ENCODE measurements around the gene PCBP3.

The PCBP3 gene

GRCh38 chr21:45900034-45900868 is 256.7 kb downstream of the PCBP3 start:
- DNase-seq = no peak

- DNase-seq = no peak
Measured at GRCh38 chr21:45901061-45901690, 257.7 kb downstream of the PCBP3 start.

GRCh38 chr21:45902292-45902995 is 258.9 kb downstream of the PCBP3 start:
- no peak for DNase-seq

- no peak for DNase-seq
Measured at GRCh38 chr21:45905196-45905595, 261.7 kb downstream of the PCBP3 start.

GRCh38 chr21:45906196-45906805 is 262.8 kb downstream of the PCBP3 start:
- no peak for DNase-seq

- no peak for DNase-seq
Measured at GRCh38 chr21:45906859-45907258, 263.3 kb downstream of the PCBP3 start.

- no peak for DNase-seq
Measured at GRCh38 chr21:45908536-45909237, 265.2 kb downstream of the PCBP3 start.

GRCh38 chr21:45909238-45909988 is 265.9 kb downstream of the PCBP3 start:
- no peak for DNase-seq

- no peak for DNase-seq
Measured at GRCh38 chr21:45910155-45910547, 266.6 kb downstream of the PCBP3 start.

GRCh38 chr21:45910548-45911221 is 267.2 kb downstream of the PCBP3 start:
- no peak for DNase-seq

- DNase-seq = no peak
Measured at GRCh38 chr21:45911806-45912325, 268.3 kb downstream of the PCBP3 start.

- no peak for DNase-seq
Measured at GRCh38 chr21:45912611-45913417, 269.3 kb downstream of the PCBP3 start.

GRCh38 chr21:45913418-45913765 is 269.9 kb downstream of the PCBP3 start:
- DNase-seq = no peak

GRCh38 chr21:45913886-45914285 is 270.4 kb downstream of the PCBP3 start:
- no peak for DNase-seq

GRCh38 chr21:45914321-45914845 is 270.9 kb downstream of the PCBP3 start:
- DNase-seq = no peak

- DNase-seq = no peak
Measured at GRCh38 chr21:45916011-45916840, 272.7 kb downstream of the PCBP3 start.

GRCh38 chr21:45917241-45917640 is 273.7 kb downstream of the PCBP3 start:
- no peak for DNase-seq

GRCh38 chr21:45918011-45918410 is 274.5 kb downstream of the PCBP3 start:
- no peak for DNase-seq

- DNase-seq = no peak
Measured at GRCh38 chr21:45918835-45919447, 275.4 kb downstream of the PCBP3 start.
